ENCODE measurements around the gene SLC5A2. TPM values are rescaled to one million over a fixed set of nuclear protein-coding genes. Genes with fewer than 3 reads are reported as not detected.

Gene SLC5A2
- polyA plus RNA-seq (2013, experiment 1 of 2), result not detected
- polyA plus RNA-seq (2013, experiment 2 of 2), result not detected

DNA sequence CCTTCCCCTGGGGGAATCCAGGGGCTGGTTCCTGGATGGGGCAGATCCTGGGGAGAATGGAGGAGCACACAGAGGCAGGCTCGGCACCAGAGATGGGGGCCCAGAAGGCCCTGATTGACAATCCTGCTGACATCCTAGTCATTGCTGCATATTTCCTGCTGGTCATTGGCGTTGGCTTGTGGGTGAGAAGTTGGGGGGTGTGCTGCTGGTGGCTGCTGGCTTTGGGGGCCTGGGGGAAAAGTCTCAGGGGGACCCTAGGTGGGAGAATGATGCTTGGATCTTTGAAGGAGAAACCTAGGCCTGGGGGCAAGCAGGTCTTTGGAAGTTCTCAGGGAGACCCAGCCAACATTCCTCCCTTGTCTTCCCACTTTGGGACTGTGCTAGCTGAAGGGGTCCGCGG is at the start of gene SLC5A2:
SLC5A2 (plus strand) TSS at position 43 of the 400 bp plus-strand sequence; CDS start at position 57, 14 bp downstream.
- no peak within 1 kb of the TSS for H2AFZ ChIP-seq (ENCODE audit: low read depth, low read length)
- no peak within 1 kb of the TSS for H3K23ac ChIP-seq (ENCODE audit: low read length in 2 of 2)
- peak within 1 kb of the TSS; percentile 68 for H2AK5ac ChIP-seq (ENCODE audit: low read length, severe bottlenecking)
- no peak within 1 kb of the TSS for H2BK5ac ChIP-seq (ENCODE audit: low read depth, low read length, poor library complexity, severe bottlenecking)
- H3K4me1 ChIP-seq (ENCODE audit: control insufficient read depth, insufficient read depth, low read depth, low read length), result peaks cover 38% of the 10 kb centered on the region
- 85% methylated on average over 4 of the region's 4 CpGs for WGBS
- H3K18ac ChIP-seq (ENCODE audit: low read depth in 1 of 2, low read length in 2 of 2), result no peak within 1 kb of the TSS
- no peak within 1 kb of the TSS for H4K8ac ChIP-seq (ENCODE audit: low read length)
- H2BK120ac ChIP-seq (ENCODE audit: low read depth, low read length), result no peak within 1 kb of the TSS
- no peak within 1 kb of the TSS for H3K14ac ChIP-seq (ENCODE audit: low read length in 2 of 2)
- no peak within 1 kb of the TSS for H3K4me3 ChIP-seq (ENCODE audit: insufficient read depth in 1 of 2, low read depth in 1 of 2, low read length in 2 of 2)
- no peak within 1 kb of the TSS for H2BK12ac ChIP-seq (ENCODE audit: low read length in 2 of 2)
- no peak within 1 kb of the TSS for H3K4me2 ChIP-seq (ENCODE audit: low read length, poor library complexity, severe bottlenecking)
- H3K9ac ChIP-seq (ENCODE audit: low read length), result no peak within 1 kb of the TSS
- no peaks in the 10 kb centered on the region for H3K79me1 ChIP-seq (replicated peaks; ENCODE audit: low read length, poor library complexity, severe bottlenecking)
- peaks cover 11 to 12% of the 10 kb centered on the region in 2 experiments for H3K36me3 ChIP-seq (ENCODE audit: control insufficient read depth in 1 of 2, insufficient read depth in 2 of 2, low read depth in 1 of 2, low read length in 2 of 2)
- no peak within 1 kb of the TSS for H3K27ac ChIP-seq (ENCODE audit: low read length, poor library complexity, severe bottlenecking)
- no peaks in the 10 kb centered on the region for H3K9me3 ChIP-seq (ENCODE audit: control insufficient read depth, low read length)
- DNase-seq, result no peak
- no peak within 1 kb of the TSS for H2BK15ac ChIP-seq (ENCODE audit: low read depth, poor library complexity, severe bottlenecking)
- no peak within 1 kb of the TSS for H3K4ac ChIP-seq (ENCODE audit: low read depth in 1 of 2, low read length in 2 of 2)
- peaks cover 0 to 61% of the 10 kb centered on the region in 2 experiments for H3K27me3 ChIP-seq (ENCODE audit: control insufficient read depth in 1 of 2, insufficient read depth in 1 of 2, low read length in 2 of 2)
- H4K91ac ChIP-seq (ENCODE audit: low read length), result no peak within 1 kb of the TSS

DNA sequence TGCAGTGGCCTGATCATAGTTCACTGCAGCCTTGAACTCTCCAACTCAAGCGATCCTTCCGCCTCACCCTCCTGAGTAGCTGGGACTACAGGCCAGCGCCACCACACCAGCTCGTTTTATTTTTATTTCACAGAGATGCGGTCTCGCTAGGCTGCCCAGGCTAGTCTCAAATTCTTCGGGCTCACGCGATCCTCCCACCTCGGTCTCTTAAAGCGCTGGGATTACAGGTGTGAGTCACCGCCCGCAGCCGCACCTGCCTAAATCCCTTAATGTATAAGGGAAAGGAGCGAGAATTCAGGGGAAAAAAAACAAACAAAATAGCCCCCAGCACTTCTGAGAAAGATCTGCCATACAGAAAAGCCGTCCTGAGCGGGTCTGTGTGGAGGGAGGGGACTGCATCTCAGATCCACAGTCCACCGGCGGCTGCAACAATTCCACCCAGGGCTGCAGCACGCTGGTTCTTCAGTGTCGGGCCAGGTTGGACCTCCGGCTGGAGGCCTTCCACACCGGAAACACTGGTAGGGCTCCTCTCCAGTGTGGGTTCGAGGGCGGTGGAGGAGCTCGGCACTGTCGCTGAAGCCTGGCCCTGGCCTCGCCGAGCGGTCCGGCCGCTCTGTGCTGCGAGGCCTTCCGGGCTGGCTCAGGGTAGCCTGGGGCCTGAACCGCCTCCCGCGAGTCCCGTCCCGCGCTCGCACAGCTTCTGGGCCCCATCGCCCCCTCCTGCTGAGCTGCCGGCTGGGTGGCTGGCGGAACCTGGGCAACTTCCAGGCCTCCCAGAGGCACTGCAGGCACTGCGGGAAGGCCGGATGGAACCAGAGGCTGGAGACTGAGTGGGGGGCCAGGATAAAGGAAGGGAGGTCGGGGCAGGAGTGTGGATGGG is 47.3 kb upstream of the SLC5A2 start:
- Histone ChIP-seq H3K9me3 (ENCODE audit: control insufficient read depth, low read length) (no peaks in the 10 kb centered on the region), H3K36me3 (ENCODE audit: control insufficient read depth in 1 of 2, insufficient read depth in 2 of 2, low read depth in 1 of 2, low read length in 2 of 2) (no peaks in the 10 kb centered on the region), H4K91ac (ENCODE audit: low read length) (no peak overlapping the region), H3K18ac (ENCODE audit: low read depth in 1 of 2, low read length in 2 of 2) (no peak overlapping the region), H2BK12ac (ENCODE audit: low read length in 2 of 2) (no peak overlapping the region), H2BK15ac (ENCODE audit: low read depth, poor library complexity, severe bottlenecking) (no peak overlapping the region), H2BK120ac (ENCODE audit: low read depth, low read length) (no peak overlapping the region), H3K14ac (ENCODE audit: low read length in 2 of 2) (no peak overlapping the region), H3K4ac (ENCODE audit: low read depth in 1 of 2, low read length in 2 of 2) (no peak overlapping the region), H2AK5ac (ENCODE audit: low read length, severe bottlenecking) (no peak overlapping the region), H3K4me2 (ENCODE audit: low read length, poor library complexity, severe bottlenecking) (no peak overlapping the region), H3K27ac (ENCODE audit: low read length, poor library complexity, severe bottlenecking) (no peak overlapping the region), H4K8ac (ENCODE audit: low read length) (no peak overlapping the region), H3K4me3 (ENCODE audit: insufficient read depth in 1 of 2, low read depth in 1 of 2, low read length in 2 of 2) (no peak overlapping the region), H2AFZ (ENCODE audit: low read depth, low read length) (no peak overlapping the region), H2BK5ac (ENCODE audit: low read depth, low read length, poor library complexity, severe bottlenecking) (no peak overlapping the region), H3K79me1 (replicated peaks; ENCODE audit: low read length, poor library complexity, severe bottlenecking) (no peaks in the 10 kb centered on the region), H3K9ac (ENCODE audit: low read length) (no peak overlapping the region), H3K4me1 (ENCODE audit: control insufficient read depth, insufficient read depth, low read depth, low read length) (no peaks in the 10 kb centered on the region), H3K23ac (ENCODE audit: low read length in 2 of 2) (no peak overlapping the region), H3K27me3 (ENCODE audit: control insufficient read depth in 1 of 2, insufficient read depth in 1 of 2, low read length in 2 of 2) (peaks cover 0 to 5% of the 10 kb centered on the region in 2 experiments)
- WGBS, result 89% methylated on average over 43 of the region's 47 CpGs
- DNase-seq, result no peak

DNA sequence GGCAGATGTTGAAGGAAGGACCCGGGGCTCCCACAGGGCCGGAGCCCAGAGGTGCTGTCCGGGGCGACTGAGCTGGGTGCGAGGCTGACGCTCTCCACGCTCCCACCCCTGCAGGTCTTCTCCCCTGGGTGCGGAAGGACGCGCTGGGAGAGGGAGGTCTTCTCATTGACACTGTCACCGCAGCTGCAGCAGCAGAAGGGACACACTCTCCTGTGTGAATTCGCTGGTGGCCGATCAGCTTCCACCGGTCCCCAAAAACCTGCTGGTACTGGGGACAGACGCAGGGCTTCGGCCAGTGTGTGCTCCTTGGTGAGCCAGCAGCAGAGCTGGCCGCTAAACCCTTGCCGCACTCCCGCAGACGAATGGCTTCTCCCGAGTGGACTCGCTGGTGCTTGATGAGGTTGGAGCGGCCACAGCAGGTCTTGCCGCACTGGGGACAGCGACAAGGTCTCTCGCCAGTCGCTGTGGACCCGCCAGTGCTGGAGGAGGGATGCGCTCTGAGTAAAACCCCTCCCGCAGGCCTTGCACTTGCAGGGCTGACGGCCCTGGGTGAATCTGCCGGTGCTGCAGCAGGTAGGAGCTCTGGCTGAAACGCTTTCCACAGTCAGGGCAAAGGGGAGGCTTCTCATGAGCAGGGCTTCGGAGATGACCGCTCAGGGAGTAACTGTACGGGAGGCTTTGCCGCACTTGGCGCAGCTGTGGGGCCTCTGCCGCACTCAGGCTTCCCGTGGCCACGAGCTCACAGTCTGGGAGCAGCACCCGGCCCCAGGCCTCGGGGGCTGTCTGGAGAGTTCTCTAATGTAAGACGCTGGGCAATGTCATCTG is 46.5 kb upstream of the SLC5A2 start:
- H3K23ac ChIP-seq (ENCODE audit: low read length in 2 of 2), result no peak overlapping the region
- no peaks in the 10 kb centered on the region for H3K79me1 ChIP-seq (replicated peaks; ENCODE audit: low read length, poor library complexity, severe bottlenecking)
- H3K9me3 ChIP-seq (ENCODE audit: control insufficient read depth, low read length), result no peaks in the 10 kb centered on the region
- no peak overlapping the region for H2BK12ac ChIP-seq (ENCODE audit: low read length in 2 of 2)
- no peak overlapping the region for H3K4ac ChIP-seq (ENCODE audit: low read depth in 1 of 2, low read length in 2 of 2)
- H3K18ac ChIP-seq (ENCODE audit: low read depth in 1 of 2, low read length in 2 of 2), result no peak overlapping the region
- no peak overlapping the region for H2BK15ac ChIP-seq (ENCODE audit: low read depth, poor library complexity, severe bottlenecking)
- no peak overlapping the region for H3K4me2 ChIP-seq (ENCODE audit: low read length, poor library complexity, severe bottlenecking)
- no peak overlapping the region for H4K8ac ChIP-seq (ENCODE audit: low read length)
- H2AFZ ChIP-seq (ENCODE audit: low read depth, low read length), result no peak overlapping the region
- no peak overlapping the region for H4K91ac ChIP-seq (ENCODE audit: low read length)
- 94% methylated on average over 44 of the region's 44 CpGs for WGBS
- no peak overlapping the region for H3K27ac ChIP-seq (ENCODE audit: low read length, poor library complexity, severe bottlenecking)
- no peak overlapping the region for H2BK120ac ChIP-seq (ENCODE audit: low read depth, low read length)
- H3K4me1 ChIP-seq (ENCODE audit: control insufficient read depth, insufficient read depth, low read depth, low read length), result no peaks in the 10 kb centered on the region
- no peak overlapping the region for H3K4me3 ChIP-seq (ENCODE audit: insufficient read depth in 1 of 2, low read depth in 1 of 2, low read length in 2 of 2)
- H2BK5ac ChIP-seq (ENCODE audit: low read depth, low read length, poor library complexity, severe bottlenecking), result no peak overlapping the region
- H3K14ac ChIP-seq (ENCODE audit: low read length in 2 of 2), result no peak overlapping the region
- H3K9ac ChIP-seq (ENCODE audit: low read length), result no peak overlapping the region
- no peak overlapping the region for H2AK5ac ChIP-seq (ENCODE audit: low read length, severe bottlenecking)
- H3K27me3 ChIP-seq (ENCODE audit: control insufficient read depth in 1 of 2, insufficient read depth in 1 of 2, low read length in 2 of 2), result no peaks in the 10 kb centered on the region
- H3K36me3 ChIP-seq (ENCODE audit: control insufficient read depth in 1 of 2, insufficient read depth in 2 of 2, low read depth in 1 of 2, low read length in 2 of 2), result no peaks in the 10 kb centered on the region
- no peak for DNase-seq

DNA sequence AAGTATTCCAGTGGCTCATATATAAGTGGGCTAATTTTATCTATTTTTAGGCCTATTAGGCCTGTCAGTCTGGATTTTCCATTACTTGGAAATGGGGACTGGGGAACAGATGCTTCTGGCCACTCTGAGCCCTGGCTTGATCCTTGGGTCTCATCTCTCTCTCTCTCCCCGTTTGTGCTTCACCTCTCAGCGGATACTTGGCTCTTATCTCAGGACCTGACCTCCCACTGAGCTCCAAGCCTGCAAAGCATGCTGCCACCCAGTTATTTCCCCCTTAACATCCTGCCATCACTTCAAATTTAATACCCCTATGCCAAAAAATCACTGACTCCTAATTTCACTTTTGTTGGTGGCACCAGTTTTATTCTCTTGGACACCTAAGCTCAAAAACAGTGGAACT is 44.5 kb upstream of the SLC5A2 start:
- Histone ChIP-seq H3K27ac (ENCODE audit: low read length, poor library complexity, severe bottlenecking) (no peak overlapping the region), H3K18ac (ENCODE audit: low read depth in 1 of 2, low read length in 2 of 2) (no peak overlapping the region), H3K36me3 (ENCODE audit: control insufficient read depth in 1 of 2, insufficient read depth in 2 of 2, low read depth in 1 of 2, low read length in 2 of 2) (no peaks in the 10 kb centered on the region), H2BK12ac (ENCODE audit: low read length in 2 of 2) (no peak overlapping the region), H2BK120ac (ENCODE audit: low read depth, low read length) (no peak overlapping the region), H3K4ac (ENCODE audit: low read depth in 1 of 2, low read length in 2 of 2) (no peak overlapping the region), H2AFZ (ENCODE audit: low read depth, low read length) (no peak overlapping the region), H3K4me3 (ENCODE audit: insufficient read depth in 1 of 2, low read depth in 1 of 2, low read length in 2 of 2) (no peak overlapping the region), H3K27me3 (ENCODE audit: control insufficient read depth in 1 of 2, insufficient read depth in 1 of 2, low read length in 2 of 2) (no peaks in the 10 kb centered on the region), H4K8ac (ENCODE audit: low read length) (no peak overlapping the region), H3K9ac (ENCODE audit: low read length) (no peak overlapping the region), H3K4me2 (ENCODE audit: low read length, poor library complexity, severe bottlenecking) (no peak overlapping the region), H3K23ac (ENCODE audit: low read length in 2 of 2) (no peak overlapping the region), H3K9me3 (ENCODE audit: control insufficient read depth, low read length) (no peaks in the 10 kb centered on the region), H2BK15ac (ENCODE audit: low read depth, poor library complexity, severe bottlenecking) (no peak overlapping the region), H2AK5ac (ENCODE audit: low read length, severe bottlenecking) (no peak overlapping the region), H2BK5ac (ENCODE audit: low read depth, low read length, poor library complexity, severe bottlenecking) (no peak overlapping the region), H3K14ac (ENCODE audit: low read length in 2 of 2) (no peak overlapping the region), H3K4me1 (ENCODE audit: control insufficient read depth, insufficient read depth, low read depth, low read length) (peaks cover 8% of the 10 kb centered on the region), H3K79me1 (replicated peaks; ENCODE audit: low read length, poor library complexity, severe bottlenecking) (no peaks in the 10 kb centered on the region), H4K91ac (ENCODE audit: low read length) (no peak overlapping the region)
- WGBS, result 25% methylated on average over 2 of the region's 2 CpGs
- no peak for DNase-seq
